Epithelial cell of esophagus (primary cell): ENCODE measurements around the gene CXorf65.

Source experiments
- DNase-seq: peaks from one replicate; pipeline ENCODE4 v3.0.0; 2010; ENCODE audit warnings: low read depth
- H3K4me3 ChIP-seq: 2 replicates; pipeline ENCODE4 v1.5.1; 2011; ENCODE audit warnings: mild to moderate bottlenecking, low read length, control low read depth
- TF ChIP-seq, protein P1 (sequence below): IDR thresholded peaks from 2 replicates; pipeline ENCODE4 v1.5.1; 2011; ENCODE audit warnings: low read depth, mild to moderate bottlenecking, low read length, control low read depth, inconsistent platforms; ENCODE audit not compliant: insufficient read depth; ENCODE audit errors: missing control alignments

Gene CXorf65

DNA sequence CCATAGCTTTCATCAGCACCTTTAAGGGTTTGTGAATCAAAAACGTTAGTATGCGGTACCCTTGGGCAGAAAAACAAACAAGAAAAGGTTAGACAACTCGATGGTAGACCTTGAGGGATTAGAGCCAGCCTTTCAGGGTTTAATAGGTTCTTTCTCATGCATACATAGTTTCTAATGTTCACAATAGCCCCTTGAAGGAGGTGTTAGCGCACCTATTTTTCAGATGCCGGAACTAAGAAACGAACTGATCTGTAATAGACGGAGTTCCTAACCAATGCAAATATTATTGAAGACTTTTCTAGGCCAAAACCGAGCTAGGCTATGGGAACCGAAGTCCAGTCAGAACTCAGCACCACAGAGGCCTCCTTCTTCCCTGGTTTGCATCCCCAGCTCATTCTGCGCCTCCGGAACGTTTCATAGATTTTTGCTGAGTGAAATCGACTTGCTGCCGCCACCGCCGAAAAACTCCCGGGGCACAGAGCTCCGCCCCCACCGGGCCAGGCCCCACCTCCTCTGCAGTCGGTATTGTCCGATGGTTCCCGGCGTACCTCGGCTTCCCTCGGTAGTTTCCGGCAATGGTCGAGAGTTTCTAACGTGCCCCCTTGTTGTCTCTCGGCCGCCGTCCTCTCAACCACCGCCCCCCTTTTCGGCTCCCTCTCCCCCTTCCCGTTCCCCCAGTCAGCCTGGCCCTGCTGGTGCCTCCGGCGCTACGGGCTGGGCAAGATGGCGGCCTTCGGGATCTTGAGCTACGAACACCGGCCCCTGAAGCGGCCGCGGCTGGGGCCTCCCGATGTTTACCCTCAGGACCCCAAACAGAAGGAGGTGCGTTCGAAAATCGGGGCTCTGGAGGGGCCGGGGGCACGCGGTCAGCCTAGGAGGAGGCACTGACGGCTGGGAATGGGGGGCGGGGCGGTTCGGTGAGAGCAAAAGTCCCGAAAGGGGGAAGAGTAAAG lies 11.8 kb upstream of the CXorf65 start, which contains the start of gene MED12:
TSS of gene MED12 (plus strand) at position 565 of the 953 bp plus-strand sequence. CDS start at position 724, 159 bp downstream.
- peak; percentile 61 for DNase-seq
- TF ChIP-seq, protein P1, sequence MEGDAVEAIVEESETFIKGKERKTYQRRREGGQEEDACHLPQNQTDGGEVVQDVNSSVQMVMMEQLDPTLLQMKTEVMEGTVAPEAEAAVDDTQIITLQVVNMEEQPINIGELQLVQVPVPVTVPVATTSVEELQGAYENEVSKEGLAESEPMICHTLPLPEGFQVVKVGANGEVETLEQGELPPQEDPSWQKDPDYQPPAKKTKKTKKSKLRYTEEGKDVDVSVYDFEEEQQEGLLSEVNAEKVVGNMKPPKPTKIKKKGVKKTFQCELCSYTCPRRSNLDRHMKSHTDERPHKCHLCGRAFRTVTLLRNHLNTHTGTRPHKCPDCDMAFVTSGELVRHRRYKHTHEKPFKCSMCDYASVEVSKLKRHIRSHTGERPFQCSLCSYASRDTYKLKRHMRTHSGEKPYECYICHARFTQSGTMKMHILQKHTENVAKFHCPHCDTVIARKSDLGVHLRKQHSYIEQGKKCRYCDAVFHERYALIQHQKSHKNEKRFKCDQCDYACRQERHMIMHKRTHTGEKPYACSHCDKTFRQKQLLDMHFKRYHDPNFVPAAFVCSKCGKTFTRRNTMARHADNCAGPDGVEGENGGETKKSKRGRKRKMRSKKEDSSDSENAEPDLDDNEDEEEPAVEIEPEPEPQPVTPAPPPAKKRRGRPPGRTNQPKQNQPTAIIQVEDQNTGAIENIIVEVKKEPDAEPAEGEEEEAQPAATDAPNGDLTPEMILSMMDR, result no peak
- H3K4me3 ChIP-seq, result peak within 1 kb of the TSS; percentile 57

DNA sequence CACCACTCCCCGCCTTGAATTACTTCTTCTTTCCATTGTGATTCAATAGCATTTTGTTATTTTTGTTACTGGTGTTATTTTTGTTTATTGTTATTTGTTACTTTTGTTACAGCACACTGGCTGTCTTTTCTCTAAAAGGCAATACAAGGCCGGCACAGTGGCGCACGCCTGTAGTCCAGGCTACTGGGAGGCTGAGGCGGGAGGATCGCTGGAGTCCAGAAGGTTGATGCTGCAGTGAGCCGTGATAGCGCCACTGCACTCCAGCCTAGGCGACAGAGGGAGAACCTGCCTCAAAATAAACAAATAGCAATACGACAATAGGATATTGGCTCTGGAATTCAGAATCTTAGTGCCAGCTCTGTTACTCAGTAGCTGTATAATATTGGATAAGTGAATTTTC lies 10.8 kb upstream of the CXorf65 start:
- no peak overlapping the region for H3K4me3 ChIP-seq
- no peak for DNase-seq
- TF ChIP-seq, protein P1, result no peak

DNA sequence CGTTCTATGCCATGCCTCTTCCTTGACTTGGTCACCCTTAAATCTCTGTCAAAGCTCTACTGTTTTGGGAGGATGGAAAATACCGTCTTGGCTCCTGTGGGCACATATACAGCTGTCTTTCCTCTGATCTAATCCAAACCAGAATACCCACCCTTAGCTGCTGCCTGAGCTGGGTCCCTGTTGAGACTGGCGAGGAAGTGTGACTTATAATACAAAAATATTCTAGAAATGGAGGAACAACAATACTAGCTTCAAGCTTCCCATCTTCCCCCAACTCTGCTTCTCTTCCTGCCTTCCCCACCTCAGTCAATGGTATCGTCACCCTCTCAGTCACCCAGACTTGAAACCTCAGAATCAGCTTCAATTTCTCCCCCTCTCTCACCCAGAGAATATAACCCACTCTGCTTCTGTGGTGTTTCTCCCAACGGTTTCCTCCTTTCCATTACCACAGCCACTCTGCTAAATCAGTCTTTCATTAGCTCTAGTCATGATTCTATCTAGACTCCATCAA lies 5.4 kb upstream of the CXorf65 start:
- H3K4me3 ChIP-seq, result no peak overlapping the region
- TF ChIP-seq, protein P1, result no peak
- no peak for DNase-seq

DNA sequence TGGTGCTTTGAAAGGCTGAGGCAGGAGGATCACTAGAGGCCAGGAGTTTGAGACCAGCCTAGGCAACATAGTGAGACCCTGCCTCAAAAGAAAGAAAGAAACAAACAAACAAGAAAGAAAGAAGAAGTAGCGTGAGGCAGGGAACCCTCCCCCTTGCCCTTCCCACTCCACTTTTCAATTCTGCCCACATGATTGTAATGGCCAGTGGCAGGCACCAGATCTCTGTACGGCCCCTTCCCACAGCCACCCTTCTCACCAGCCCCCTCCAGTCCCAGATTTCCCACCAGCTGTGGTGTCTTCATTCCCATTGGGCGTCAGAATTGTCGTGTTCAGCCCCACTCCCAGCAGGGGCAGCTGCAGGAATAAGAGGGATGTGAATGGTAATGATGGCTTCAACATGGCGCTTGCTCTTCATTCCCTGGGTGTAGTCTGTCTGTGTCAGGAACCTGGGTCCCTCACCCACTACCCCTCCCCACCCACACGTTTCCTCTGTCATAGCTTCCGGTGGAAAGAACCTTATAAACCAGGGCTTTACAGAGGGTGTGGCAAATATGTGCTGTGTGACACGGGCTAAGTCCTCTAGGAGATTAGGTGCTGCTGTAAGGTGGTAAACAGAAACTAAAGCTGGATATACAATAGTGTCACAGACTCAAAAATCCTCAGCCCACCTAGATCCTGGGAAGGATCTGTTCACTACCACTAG lies 4.8 kb upstream of the CXorf65 start, which contains the start of gene IL2RG:
TSS of gene IL2RG (minus strand) at position 437 of the 703 bp plus-strand sequence. CDS start at position 399, 38 bp downstream.
- no peak within 1 kb of the TSS for H3K4me3 ChIP-seq
- TF ChIP-seq, protein P1, result no peak
- DNase-seq, result no peak

DNA sequence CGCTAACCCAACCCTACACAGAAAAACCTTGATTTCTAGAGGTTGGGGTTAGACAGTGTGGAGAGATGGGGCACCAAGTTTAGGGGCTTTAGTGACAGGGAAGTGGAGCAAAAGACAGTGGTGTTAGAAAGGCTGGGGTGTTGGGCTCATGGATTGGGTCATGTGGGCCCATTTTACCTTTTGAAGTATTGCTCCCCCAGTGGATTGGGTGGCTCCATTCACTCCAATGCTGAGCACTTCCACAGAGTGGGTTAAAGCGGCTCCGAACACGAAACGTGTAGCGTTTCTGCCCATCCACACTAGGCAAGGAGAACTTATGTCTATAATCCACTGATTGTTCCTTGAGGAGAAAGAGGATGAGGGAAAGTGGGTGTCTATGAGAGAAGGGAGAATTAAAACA lies 2.5 kb upstream of the CXorf65 start:
- TF ChIP-seq, protein P1, result no peak
- H3K4me3 ChIP-seq, result no peak overlapping the region
- no peak for DNase-seq

DNA sequence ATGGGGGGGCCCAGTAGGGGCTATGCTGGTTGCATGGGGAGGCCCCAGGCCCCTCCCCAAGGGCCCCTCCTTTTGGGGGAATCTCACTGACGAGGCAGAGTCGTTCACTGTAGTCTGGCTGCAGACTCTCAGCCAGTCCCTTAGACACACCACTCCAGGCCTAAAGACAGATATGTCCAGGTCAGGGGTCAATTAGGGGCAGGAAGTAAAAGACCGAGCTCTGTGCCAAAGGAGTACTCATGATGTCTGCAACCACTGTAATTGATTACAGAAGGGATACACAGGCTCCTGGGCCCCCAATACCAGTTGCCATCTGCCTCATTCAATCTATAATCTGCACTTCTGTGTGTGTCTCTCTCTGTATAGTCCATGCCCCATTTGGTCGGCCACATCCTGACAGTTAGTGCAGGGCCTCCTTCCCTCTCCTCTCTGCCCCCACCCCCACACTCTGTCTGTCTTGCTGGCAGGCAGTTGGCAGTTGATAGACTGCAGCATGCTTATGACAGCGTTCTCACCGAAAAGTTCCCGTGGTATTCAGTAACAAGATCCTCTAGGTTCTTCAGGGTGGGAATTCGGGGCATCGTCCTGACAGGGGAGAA lies 1.3 kb upstream of the CXorf65 start:
- no peak for DNase-seq
- H3K4me3 ChIP-seq, result no peak overlapping the region
- TF ChIP-seq, protein P1, result no peak
